ENCODE data around the gene ANLN.
"Not testable (repeated sequence)": the region's sequence is repeated elsewhere in the genome, so short reads cannot be mapped to it uniquely, and the experiment has no call there.

ANLN gene

GRCh38 chr7:36478745-36479144 is 89.1 kb downstream of the ANLN start:
- H3K9me3 ChIP-seq (ENCODE audit: insufficient read depth, low read length), result no peaks in the 10 kb centered on the region
- no peaks in the 10 kb centered on the region for H3K27me3 ChIP-seq (ENCODE audit: low read length)
- H4K20me1 ChIP-seq (ENCODE audit: low read depth, low read length), result no peaks in the 10 kb centered on the region
- H3K27ac ChIP-seq (ENCODE audit: low read depth, low read length), result no peak overlapping the region
- TF ChIP-seq EZH2phosphoT487 (conservative IDR thresholded peaks at IDR 0.05; ENCODE audit: low read length), result no peak
- TF ChIP-seq, protein P1, sequence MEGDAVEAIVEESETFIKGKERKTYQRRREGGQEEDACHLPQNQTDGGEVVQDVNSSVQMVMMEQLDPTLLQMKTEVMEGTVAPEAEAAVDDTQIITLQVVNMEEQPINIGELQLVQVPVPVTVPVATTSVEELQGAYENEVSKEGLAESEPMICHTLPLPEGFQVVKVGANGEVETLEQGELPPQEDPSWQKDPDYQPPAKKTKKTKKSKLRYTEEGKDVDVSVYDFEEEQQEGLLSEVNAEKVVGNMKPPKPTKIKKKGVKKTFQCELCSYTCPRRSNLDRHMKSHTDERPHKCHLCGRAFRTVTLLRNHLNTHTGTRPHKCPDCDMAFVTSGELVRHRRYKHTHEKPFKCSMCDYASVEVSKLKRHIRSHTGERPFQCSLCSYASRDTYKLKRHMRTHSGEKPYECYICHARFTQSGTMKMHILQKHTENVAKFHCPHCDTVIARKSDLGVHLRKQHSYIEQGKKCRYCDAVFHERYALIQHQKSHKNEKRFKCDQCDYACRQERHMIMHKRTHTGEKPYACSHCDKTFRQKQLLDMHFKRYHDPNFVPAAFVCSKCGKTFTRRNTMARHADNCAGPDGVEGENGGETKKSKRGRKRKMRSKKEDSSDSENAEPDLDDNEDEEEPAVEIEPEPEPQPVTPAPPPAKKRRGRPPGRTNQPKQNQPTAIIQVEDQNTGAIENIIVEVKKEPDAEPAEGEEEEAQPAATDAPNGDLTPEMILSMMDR (IDR thresholded peaks at IDR 0.05; ENCODE audit: insufficient read depth, low read length, poor library complexity, severe bottlenecking), result no peak
- no peaks in the 10 kb centered on the region for H3F3A ChIP-seq (ENCODE audit: insufficient read depth)
- no peak overlapping the region for H2AFZ ChIP-seq (ENCODE audit: low read depth, low read length, severe bottlenecking)
- H3K36me3 ChIP-seq (ENCODE audit: low read length), result no peaks in the 10 kb centered on the region
- no peak overlapping the region for H3K9ac ChIP-seq (ENCODE audit: low read length)
- H3K4me2 ChIP-seq (ENCODE audit: low read depth, low read length, poor library complexity, severe bottlenecking), result no peak overlapping the region
- H3K4me3 ChIP-seq (ENCODE audit: insufficient read depth, low read length, poor library complexity, severe bottlenecking), result no peak overlapping the region
- no peaks in the 10 kb centered on the region for H3K79me2 ChIP-seq (ENCODE audit: insufficient read depth, low read length)
- no peaks in the 10 kb centered on the region for H3K9me2 ChIP-seq (replicated peaks; ENCODE audit: insufficient read depth, low read length)

GRCh38 chr7:36483853-36484252 is 94.2 kb downstream of the ANLN start:
- not testable (repeated sequence) for H3K4me3 ChIP-seq (ENCODE audit: insufficient read depth, low read length, poor library complexity, severe bottlenecking); H3K79me2 ChIP-seq (ENCODE audit: insufficient read depth, low read length); H3K9ac ChIP-seq (ENCODE audit: low read length); H3K27ac ChIP-seq (ENCODE audit: low read depth, low read length); H3K27me3 ChIP-seq (ENCODE audit: low read length); H4K20me1 ChIP-seq (ENCODE audit: low read depth, low read length); H3F3A ChIP-seq (ENCODE audit: insufficient read depth); H3K9me3 ChIP-seq (ENCODE audit: insufficient read depth, low read length); H3K9me2 ChIP-seq (replicated peaks; ENCODE audit: insufficient read depth, low read length); H3K4me2 ChIP-seq (ENCODE audit: low read depth, low read length, poor library complexity, severe bottlenecking); H3K36me3 ChIP-seq (ENCODE audit: low read length); H2AFZ ChIP-seq (ENCODE audit: low read depth, low read length, severe bottlenecking)

GRCh38 chr7:36484265-36484664 is 94.6 kb downstream of the ANLN start:
- no peak overlapping the region for H3K4me3 ChIP-seq (ENCODE audit: insufficient read depth, low read length, poor library complexity, severe bottlenecking)
- no peak overlapping the region for H3K27ac ChIP-seq (ENCODE audit: low read depth, low read length)
- no peaks in the 10 kb centered on the region for H3F3A ChIP-seq (ENCODE audit: insufficient read depth)
- no peaks in the 10 kb centered on the region for H3K9me3 ChIP-seq (ENCODE audit: insufficient read depth, low read length)
- no peak overlapping the region for H3K4me2 ChIP-seq (ENCODE audit: low read depth, low read length, poor library complexity, severe bottlenecking)
- H3K36me3 ChIP-seq (ENCODE audit: low read length), result no peaks in the 10 kb centered on the region
- no peak overlapping the region for H3K9ac ChIP-seq (ENCODE audit: low read length)
- no peaks in the 10 kb centered on the region for H4K20me1 ChIP-seq (ENCODE audit: low read depth, low read length)
- H3K79me2 ChIP-seq (ENCODE audit: insufficient read depth, low read length), result no peaks in the 10 kb centered on the region
- TF ChIP-seq, protein P1 (IDR thresholded peaks at IDR 0.05; ENCODE audit: insufficient read depth, low read length, poor library complexity, severe bottlenecking), result no peak
- no peak for TF ChIP-seq EZH2phosphoT487 (conservative IDR thresholded peaks at IDR 0.05; ENCODE audit: low read length)
- H2AFZ ChIP-seq (ENCODE audit: low read depth, low read length, severe bottlenecking), result no peak overlapping the region
- no peaks in the 10 kb centered on the region for H3K9me2 ChIP-seq (replicated peaks; ENCODE audit: insufficient read depth, low read length)
- H3K27me3 ChIP-seq (ENCODE audit: low read length), result no peaks in the 10 kb centered on the region

DNA sequence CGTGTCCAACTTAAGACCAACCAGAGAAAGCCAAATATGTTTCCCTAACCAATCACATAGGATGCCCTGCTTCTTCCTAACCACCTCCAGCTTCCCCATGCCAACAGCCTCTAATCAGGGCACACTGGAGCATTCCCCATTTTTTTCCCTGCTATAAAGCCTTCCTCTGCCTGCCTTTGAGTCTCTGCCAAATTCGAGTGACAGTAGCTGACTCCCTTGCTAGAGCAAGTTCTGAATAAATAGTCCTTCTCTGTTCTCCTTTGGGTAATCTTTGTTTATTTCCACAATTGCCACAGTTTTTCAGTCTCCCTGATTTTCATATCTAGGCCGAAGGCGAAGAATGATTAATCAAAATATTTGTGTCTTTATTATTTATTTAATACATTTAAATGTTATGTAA is 96.7 kb downstream of the ANLN start:
- Histone ChIP-seq H2AFZ (ENCODE audit: low read depth, low read length, severe bottlenecking) (no peak overlapping the region), H3K79me2 (ENCODE audit: insufficient read depth, low read length) (no peaks in the 10 kb centered on the region), H4K20me1 (ENCODE audit: low read depth, low read length) (no peaks in the 10 kb centered on the region), H3K27me3 (ENCODE audit: low read length) (no peaks in the 10 kb centered on the region), H3K9ac (ENCODE audit: low read length) (no peak overlapping the region), H3K9me2 (replicated peaks; ENCODE audit: insufficient read depth, low read length) (no peaks in the 10 kb centered on the region), H3K4me2 (ENCODE audit: low read depth, low read length, poor library complexity, severe bottlenecking) (no peak overlapping the region), H3K4me3 (ENCODE audit: insufficient read depth, low read length, poor library complexity, severe bottlenecking) (no peak overlapping the region), H3K36me3 (ENCODE audit: low read length) (no peaks in the 10 kb centered on the region), H3K27ac (ENCODE audit: low read depth, low read length) (no peak overlapping the region), H3K9me3 (ENCODE audit: insufficient read depth, low read length) (no peaks in the 10 kb centered on the region), H3F3A (ENCODE audit: insufficient read depth) (no peaks in the 10 kb centered on the region)
- TF ChIP-seq, protein P1 (IDR thresholded peaks at IDR 0.05; ENCODE audit: insufficient read depth, low read length, poor library complexity, severe bottlenecking), result no peak
- no peak for TF ChIP-seq EZH2phosphoT487 (conservative IDR thresholded peaks at IDR 0.05; ENCODE audit: low read length)

Measured in SU-DHL-6 (cell line).